WERI-Rb-1 (cell line): ENCODE data around the gene GALNT9.

Experiments used
- DNase-seq: peaks from one replicate; pipeline ENCODE4 v3.0.0-alpha.2; 2020
- H3K27ac ChIP-seq: fragments of 250-450 bp; sonication (Bioruptor Pico); 2 replicates; pipeline ENCODE4 v1.5.1; 2020; ENCODE audit warnings: mild to moderate bottlenecking, moderate library complexity
- H3K27me3 ChIP-seq: fragments of 250-450 bp; sonication (Bioruptor Pico); 2 replicates; pipeline ENCODE4 v1.5.1; 2021; ENCODE audit warnings: mild to moderate bottlenecking, low read depth, moderate library complexity; ENCODE audit not compliant: insufficient read depth, severe bottlenecking
- H3K36me3 ChIP-seq: fragments of 250-450 bp; sonication (Bioruptor Pico); 2 replicates; pipeline ENCODE4 v1.5.1; 2020; ENCODE audit warnings: mild to moderate bottlenecking, moderate library complexity
- H3K4me3 ChIP-seq: 2 replicates; pipeline ENCODE4 v1.5.1; 2011; ENCODE audit warnings: low read depth, mild to moderate bottlenecking, control low read depth, low read length
- H3K9me3 ChIP-seq: fragments of 250-450 bp; sonication (Bioruptor Pico); 2 replicates; pipeline ENCODE4 v1.5.1; 2021; ENCODE audit warnings: mild to moderate bottlenecking, moderate library complexity; ENCODE audit not compliant: severe bottlenecking
- CTCF ChIP-seq: IDR thresholded peaks from 2 replicates; pipeline ENCODE4 v1.5.1; 2011; ENCODE audit warnings: low read depth, mild to moderate bottlenecking, control low read depth, inconsistent platforms, low read length

GALNT9 gene

DNA sequence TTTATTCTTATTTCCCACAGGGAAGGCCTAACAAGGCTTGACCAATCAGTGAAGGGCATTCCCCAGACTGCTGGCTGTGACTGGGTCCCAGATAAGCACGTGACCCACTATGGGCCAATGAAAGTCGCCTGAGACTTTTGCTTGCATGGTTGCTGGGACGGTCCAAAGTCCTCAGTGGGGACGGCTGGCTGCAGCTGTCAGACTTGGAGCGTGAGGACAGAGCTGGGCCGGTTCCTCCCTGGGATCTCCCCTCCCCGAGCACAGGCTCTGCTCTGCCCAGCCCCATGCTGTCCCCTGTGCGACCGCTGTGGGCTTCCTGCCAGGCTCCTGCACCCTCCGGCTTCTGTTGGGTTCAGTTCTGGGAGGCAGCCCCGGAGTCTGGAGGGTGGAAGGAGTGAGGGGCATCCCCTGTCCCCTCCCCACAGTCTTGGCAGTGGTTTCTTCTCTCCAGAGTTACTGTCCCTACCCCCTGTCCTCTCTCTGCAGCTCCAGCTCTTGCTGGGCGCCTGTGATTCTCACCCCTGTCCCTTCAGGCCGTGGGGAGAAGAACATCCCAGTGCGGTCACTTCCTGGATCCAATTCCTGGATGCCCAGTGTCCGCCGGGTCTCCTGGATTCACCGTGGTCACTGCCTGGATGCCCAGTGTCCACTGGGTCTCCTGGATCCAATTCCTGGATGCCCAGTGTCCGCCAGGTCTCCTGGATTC, 50.1 kb downstream of the GALNT9 start:
- TF ChIP-seq CTCF = no peak
- H3K4me3 ChIP-seq = no peak overlapping the region
- H3K36me3 ChIP-seq = no peaks in the 10 kb centered on the region
- no peak overlapping the region for H3K27ac ChIP-seq
- DNase-seq = no peak
- no peaks in the 10 kb centered on the region for H3K27me3 ChIP-seq
- no peaks in the 10 kb centered on the region for H3K9me3 ChIP-seq

- Histone ChIP-seq H3K36me3 (no peaks in the 10 kb centered on the region), H3K9me3 (no peaks in the 10 kb centered on the region), H3K27ac (no peak overlapping the region), H3K4me3 (no peak overlapping the region), H3K27me3 (no peaks in the 10 kb centered on the region)
- no peak for DNase-seq
- TF ChIP-seq CTCF = no peak
Observed at GRCh38 chr12:132278401-132279183, 50.8 kb downstream of the GALNT9 start.

DNA sequence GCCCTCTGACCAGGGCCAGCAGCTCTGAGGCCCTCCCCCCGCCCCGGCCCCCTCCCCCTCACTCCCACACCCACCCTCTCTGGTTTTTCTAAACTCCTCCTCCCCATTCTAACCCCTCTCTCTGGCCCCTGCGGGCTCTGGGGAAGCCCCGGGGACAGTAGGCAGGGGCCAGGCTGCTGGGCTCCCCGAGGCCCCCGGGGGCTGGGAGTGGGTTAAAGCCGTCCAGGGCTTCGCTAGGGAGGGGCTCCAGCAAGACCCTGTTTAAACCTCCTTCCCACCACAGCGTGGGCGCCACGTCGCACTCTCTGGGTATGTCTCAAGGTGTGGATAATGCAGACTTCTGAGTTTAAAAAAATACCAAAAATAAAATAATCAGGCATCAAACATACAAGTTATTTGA, 51.4 kb downstream of the GALNT9 start:
- Histone ChIP-seq H3K27me3 (no peaks in the 10 kb centered on the region), H3K36me3 (no peaks in the 10 kb centered on the region), H3K27ac (no peak overlapping the region), H3K9me3 (no peaks in the 10 kb centered on the region), H3K4me3 (no peak overlapping the region)
- no peak for DNase-seq
- no peak for TF ChIP-seq CTCF

DNA sequence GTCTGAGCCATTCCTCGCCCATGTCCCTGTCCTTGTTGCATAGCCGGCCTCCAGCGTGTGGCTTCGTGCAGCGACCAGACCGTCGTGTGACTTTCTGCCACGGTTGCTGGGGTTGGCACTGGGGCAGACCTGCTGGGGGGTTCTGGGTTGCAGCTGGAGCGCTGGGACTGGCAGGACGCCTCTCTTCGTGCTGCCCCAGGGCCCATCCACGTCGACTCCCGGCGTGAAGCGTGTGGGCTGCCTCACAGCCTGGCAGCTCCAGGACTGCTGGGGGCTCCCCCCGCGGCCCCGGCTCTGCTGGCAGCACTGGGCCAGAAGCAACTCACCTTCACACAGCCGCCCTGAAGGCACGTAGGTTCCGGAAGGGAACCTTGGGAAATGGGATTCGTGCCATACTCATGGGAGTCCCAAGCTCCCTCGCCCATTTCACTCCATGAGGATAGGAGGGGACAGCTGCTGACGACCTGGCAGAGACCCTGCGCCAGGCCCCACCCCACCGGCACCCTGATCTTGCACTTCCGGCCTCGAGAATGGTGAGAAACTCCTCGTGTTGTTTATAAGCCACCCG, 51.9 kb downstream of the GALNT9 start:
- H3K36me3 ChIP-seq = no peaks in the 10 kb centered on the region
- no peaks in the 10 kb centered on the region for H3K9me3 ChIP-seq
- H3K27me3 ChIP-seq = no peaks in the 10 kb centered on the region
- H3K27ac ChIP-seq = no peak overlapping the region
- TF ChIP-seq CTCF = no peak
- no peak for DNase-seq
- no peak overlapping the region for H3K4me3 ChIP-seq

DNA sequence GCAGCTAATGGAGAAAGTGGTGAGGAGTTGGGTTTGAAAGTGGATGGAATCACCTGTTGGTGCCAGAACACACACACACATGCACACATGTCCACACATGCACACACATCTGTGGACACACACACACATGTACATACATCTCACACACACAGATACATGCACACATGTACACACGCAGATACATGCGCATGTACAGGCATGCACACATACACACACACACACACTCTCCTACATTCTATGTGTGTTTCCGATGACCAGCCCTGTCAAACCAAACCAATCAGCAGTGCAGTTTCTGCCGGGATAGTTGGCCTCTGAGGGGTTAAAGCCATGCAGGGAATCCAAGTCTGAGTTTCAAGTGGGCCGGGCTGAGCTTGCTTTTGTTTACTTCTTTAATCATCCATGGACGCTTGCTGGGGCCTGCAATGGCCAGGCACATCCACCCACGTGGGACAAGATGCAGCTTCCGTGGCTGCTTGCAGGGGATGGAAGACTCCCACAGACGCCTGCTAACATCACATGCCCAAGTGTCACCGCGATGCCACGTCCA, 52.5 kb downstream of the GALNT9 start:
- H3K27ac ChIP-seq = no peak overlapping the region
- no peaks in the 10 kb centered on the region for H3K36me3 ChIP-seq
- H3K27me3 ChIP-seq = no peaks in the 10 kb centered on the region
- no peak for DNase-seq
- no peaks in the 10 kb centered on the region for H3K9me3 ChIP-seq
- no peak for TF ChIP-seq CTCF
- H3K4me3 ChIP-seq = no peak overlapping the region
